ENCODE data around the gene GPSM1. TPM values are rescaled to one million over a fixed set of nuclear protein-coding genes. Genes with fewer than 3 reads are reported as not detected.

GPSM1 gene
- total RNA-seq, 1 donor: 48.5 TPM

- DNase-seq (ENCODE audit: low read depth): no peak
- no peak overlapping the region for H3K4me3 ChIP-seq (ENCODE audit: low read depth, low read length)
- TF ChIP-seq, protein P1, sequence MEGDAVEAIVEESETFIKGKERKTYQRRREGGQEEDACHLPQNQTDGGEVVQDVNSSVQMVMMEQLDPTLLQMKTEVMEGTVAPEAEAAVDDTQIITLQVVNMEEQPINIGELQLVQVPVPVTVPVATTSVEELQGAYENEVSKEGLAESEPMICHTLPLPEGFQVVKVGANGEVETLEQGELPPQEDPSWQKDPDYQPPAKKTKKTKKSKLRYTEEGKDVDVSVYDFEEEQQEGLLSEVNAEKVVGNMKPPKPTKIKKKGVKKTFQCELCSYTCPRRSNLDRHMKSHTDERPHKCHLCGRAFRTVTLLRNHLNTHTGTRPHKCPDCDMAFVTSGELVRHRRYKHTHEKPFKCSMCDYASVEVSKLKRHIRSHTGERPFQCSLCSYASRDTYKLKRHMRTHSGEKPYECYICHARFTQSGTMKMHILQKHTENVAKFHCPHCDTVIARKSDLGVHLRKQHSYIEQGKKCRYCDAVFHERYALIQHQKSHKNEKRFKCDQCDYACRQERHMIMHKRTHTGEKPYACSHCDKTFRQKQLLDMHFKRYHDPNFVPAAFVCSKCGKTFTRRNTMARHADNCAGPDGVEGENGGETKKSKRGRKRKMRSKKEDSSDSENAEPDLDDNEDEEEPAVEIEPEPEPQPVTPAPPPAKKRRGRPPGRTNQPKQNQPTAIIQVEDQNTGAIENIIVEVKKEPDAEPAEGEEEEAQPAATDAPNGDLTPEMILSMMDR (IDR thresholded peaks at IDR 0.05; ENCODE audit: insufficient read depth, low read length): no peak
These were observed 31.5 kb downstream of the GPSM1 start for GRCh38 chr9:136358888-136359287.

DNA sequence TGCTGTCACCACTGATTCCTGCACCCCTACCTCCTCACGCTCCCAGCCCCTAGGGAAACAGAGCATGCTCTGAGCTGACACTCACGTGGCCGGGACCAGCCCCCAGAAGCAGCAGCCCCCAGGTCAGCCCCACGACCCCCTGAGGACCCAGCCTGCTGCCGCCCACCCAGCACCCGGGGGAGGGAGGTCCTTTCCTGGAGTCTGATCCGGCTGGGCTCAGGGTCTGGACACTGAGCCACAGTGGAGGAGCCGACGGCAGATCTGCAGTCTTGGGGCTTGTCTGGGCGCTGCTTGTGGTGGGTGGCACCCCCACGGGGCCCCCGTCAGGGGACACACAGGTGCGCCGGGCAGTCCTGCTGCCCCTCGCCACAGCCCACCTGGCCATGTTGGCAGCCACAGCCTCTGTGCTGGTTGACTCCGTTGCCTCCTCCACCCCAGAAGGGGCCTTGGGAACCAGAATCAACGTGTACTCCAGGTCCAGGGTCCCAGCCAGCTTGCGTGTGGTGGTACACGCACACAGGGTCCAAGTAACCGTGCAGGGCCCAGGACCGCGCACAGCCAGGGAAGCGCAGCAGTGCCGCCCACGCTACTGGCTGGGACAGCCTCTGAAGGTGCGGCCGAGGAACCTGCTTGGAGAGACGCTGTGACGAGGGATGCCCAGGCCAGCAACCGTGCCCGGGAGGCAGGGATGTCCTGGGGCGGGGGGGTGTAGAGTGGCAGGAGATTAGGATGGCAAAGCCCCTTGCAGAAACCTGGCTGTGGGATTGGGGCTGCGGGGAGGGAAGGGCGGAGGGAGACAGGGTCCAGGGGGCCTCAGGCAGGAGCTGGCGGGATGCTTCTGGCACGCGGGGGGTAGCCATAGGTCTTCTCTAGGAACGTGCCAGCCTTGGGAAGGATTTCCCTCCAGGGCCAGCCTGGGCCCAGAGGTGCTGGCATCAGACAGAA, 32.7 kb downstream of the GPSM1 start:
- no peak overlapping the region for H3K4me3 ChIP-seq (ENCODE audit: low read depth, low read length)
- no peak for DNase-seq (ENCODE audit: low read depth)
- TF ChIP-seq, protein P1 (IDR thresholded peaks at IDR 0.05; ENCODE audit: insufficient read depth, low read length): no peak

- no peak overlapping the region for H3K4me3 ChIP-seq (ENCODE audit: low read depth, low read length)
- TF ChIP-seq, protein P1 (IDR thresholded peaks at IDR 0.05; ENCODE audit: insufficient read depth, low read length): no peak
- DNase-seq (ENCODE audit: low read depth): peak; percentile 11
These were observed 33.9 kb downstream of the GPSM1 start for GRCh38 chr9:136361047-136361753.

DNA sequence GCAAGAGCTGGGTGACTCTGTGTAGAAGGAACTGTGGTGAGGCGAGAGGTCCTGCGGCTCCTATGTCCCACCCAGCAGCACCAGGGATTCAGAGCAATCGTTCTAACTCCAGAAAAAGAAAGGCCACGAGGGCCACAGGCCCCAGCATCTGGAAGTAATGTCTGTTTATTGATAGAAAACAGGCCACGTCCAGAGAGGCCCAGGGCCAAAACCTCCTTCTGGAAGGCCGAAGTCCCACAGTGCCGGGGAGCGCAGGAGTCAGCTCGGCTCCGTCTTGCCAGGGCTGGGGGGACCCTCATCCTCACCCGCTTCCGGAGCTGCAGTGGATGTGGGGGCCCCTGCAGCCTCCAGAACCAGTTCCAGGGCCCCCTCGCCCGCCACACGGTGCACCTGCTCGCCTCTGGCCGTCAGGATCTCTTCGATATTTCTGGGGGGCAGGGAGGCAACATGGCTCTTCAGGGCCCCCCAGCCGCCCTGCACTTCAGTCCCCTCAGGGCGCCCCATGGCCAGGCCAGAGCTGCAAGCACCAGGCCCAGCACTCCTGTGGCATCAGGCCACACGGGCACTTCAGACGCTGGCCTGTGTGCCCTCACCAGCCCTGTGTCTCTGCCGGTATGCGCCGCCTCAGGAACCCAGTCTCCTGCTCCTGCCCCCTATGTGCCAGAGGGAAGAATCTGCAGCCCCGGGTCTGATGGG, 34.6 kb downstream of the GPSM1 start:
- DNase-seq (ENCODE audit: low read depth): peak; percentile 40
- H3K4me3 ChIP-seq (ENCODE audit: low read depth, low read length): no peak overlapping the region
- TF ChIP-seq, protein P1 (IDR thresholded peaks at IDR 0.05; ENCODE audit: insufficient read depth, low read length): no peak

GRCh38 chr9:136362450-136362784, 35.1 kb downstream of the GPSM1 start:
- peak; percentile 20 for DNase-seq (ENCODE audit: low read depth)
- TF ChIP-seq, protein P1 (IDR thresholded peaks at IDR 0.05; ENCODE audit: insufficient read depth, low read length): no peak
- peak overlapping the region; percentile 55 for H3K4me3 ChIP-seq (ENCODE audit: low read depth, low read length)

- H3K4me3 ChIP-seq (ENCODE audit: low read depth, low read length): peak within 1 kb of the TSS; percentile 83
- peak; percentile 93 for DNase-seq (ENCODE audit: low read depth)
- TF ChIP-seq, protein P1 (IDR thresholded peaks at IDR 0.05; ENCODE audit: insufficient read depth, low read length): peak; percentile 81
These were observed 36.0 kb downstream of the GPSM1 start, which contains the start of gene DNLZ for GRCh38 chr9:136363106-136363948. Gene DNLZ (minus strand): TSS chr9:136363744. CDS start chr9:136363714, 30 bp downstream.
